ENCODE data around the gene UBTFL1.
"Not testable (repeated sequence)": the region's sequence is repeated elsewhere in the genome, so short reads cannot be mapped to it uniquely, and the experiment has no call there.

DNA sequence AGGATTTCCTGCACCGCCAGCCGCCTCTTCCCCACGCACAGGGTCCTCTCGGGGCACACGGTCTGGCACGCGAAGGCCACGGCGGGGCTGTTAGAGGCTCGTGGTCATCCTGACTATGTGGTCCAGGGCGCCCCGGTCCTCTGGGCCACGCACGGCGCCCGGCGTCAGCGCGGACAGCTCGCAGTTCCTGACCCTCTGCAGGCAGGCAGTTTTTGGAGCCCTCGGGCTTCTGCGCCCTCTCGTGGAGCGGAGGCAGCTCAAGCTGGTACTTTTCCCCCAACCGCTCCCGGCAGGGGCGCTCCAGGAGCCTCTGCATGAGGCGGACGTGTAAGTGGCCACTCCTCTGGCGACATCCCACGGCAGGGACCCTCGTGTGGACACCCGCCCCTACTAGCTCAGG, 33.4 kb upstream of the UBTFL1 start:
- TF ChIP-seq, protein P1, sequence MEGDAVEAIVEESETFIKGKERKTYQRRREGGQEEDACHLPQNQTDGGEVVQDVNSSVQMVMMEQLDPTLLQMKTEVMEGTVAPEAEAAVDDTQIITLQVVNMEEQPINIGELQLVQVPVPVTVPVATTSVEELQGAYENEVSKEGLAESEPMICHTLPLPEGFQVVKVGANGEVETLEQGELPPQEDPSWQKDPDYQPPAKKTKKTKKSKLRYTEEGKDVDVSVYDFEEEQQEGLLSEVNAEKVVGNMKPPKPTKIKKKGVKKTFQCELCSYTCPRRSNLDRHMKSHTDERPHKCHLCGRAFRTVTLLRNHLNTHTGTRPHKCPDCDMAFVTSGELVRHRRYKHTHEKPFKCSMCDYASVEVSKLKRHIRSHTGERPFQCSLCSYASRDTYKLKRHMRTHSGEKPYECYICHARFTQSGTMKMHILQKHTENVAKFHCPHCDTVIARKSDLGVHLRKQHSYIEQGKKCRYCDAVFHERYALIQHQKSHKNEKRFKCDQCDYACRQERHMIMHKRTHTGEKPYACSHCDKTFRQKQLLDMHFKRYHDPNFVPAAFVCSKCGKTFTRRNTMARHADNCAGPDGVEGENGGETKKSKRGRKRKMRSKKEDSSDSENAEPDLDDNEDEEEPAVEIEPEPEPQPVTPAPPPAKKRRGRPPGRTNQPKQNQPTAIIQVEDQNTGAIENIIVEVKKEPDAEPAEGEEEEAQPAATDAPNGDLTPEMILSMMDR (IDR thresholded peaks at IDR 0.05; ENCODE audit: low read length) = not testable (repeated sequence)
- not testable (repeated sequence) for TF ChIP-seq EZH2 (IDR thresholded peaks at IDR 0.05; ENCODE audit: borderline replicate concordance, low read length)
